Measurements from ENCODE around the gene FBL.

FBL gene

GRCh38 chr19:39827216-39827615 lies 19.0 kb downstream of the FBL start:
- no peak overlapping the region for H3K4me3 ChIP-seq (ENCODE audit: low read length, poor library complexity, severe bottlenecking)
- no peaks in the 10 kb centered on the region for H3K27me3 ChIP-seq (ENCODE audit: insufficient read depth, low read length, poor library complexity, severe bottlenecking)
- no peaks in the 10 kb centered on the region for H4K20me1 ChIP-seq (ENCODE audit: insufficient read depth, low read length, poor library complexity, severe bottlenecking)
- peaks cover 15% of the 10 kb centered on the region; the same call in 1 of the 2 replicates for H3K79me2 ChIP-seq (ENCODE audit: insufficient read depth, low read length)
- TF ChIP-seq EZH2phosphoT487 (IDR thresholded peaks at IDR 0.05; ENCODE audit: borderline replicate concordance), result no peak
- TF ChIP-seq, protein P1, sequence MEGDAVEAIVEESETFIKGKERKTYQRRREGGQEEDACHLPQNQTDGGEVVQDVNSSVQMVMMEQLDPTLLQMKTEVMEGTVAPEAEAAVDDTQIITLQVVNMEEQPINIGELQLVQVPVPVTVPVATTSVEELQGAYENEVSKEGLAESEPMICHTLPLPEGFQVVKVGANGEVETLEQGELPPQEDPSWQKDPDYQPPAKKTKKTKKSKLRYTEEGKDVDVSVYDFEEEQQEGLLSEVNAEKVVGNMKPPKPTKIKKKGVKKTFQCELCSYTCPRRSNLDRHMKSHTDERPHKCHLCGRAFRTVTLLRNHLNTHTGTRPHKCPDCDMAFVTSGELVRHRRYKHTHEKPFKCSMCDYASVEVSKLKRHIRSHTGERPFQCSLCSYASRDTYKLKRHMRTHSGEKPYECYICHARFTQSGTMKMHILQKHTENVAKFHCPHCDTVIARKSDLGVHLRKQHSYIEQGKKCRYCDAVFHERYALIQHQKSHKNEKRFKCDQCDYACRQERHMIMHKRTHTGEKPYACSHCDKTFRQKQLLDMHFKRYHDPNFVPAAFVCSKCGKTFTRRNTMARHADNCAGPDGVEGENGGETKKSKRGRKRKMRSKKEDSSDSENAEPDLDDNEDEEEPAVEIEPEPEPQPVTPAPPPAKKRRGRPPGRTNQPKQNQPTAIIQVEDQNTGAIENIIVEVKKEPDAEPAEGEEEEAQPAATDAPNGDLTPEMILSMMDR (conservative IDR thresholded peaks at IDR 0.05; ENCODE audit: low read length), result no peak
- no peaks in the 10 kb centered on the region for H3K9me2 ChIP-seq (replicated peaks; ENCODE audit: low read depth, low read length)
- no peaks in the 10 kb centered on the region for H3F3A ChIP-seq (ENCODE audit: low read depth)
- H3K9me3 ChIP-seq (ENCODE audit: insufficient read depth, low read depth, low read length), result no peaks in the 10 kb centered on the region
- H3K4me1 ChIP-seq (ENCODE audit: insufficient read depth, low read length, poor library complexity, severe bottlenecking), result peaks cover 14% of the 10 kb centered on the region
- no peak overlapping the region for H2AFZ ChIP-seq (ENCODE audit: low read length)
- H3K9ac ChIP-seq (ENCODE audit: low read depth, low read length, poor library complexity, severe bottlenecking), result no peak overlapping the region
- peaks cover 38% of the 10 kb centered on the region; the same call in 1 of the 2 replicates for H3K36me3 ChIP-seq (ENCODE audit: insufficient read depth, low read length)
- H3K4me2 ChIP-seq (ENCODE audit: low read depth, low read length, poor library complexity, severe bottlenecking), result no peak overlapping the region

DNA sequence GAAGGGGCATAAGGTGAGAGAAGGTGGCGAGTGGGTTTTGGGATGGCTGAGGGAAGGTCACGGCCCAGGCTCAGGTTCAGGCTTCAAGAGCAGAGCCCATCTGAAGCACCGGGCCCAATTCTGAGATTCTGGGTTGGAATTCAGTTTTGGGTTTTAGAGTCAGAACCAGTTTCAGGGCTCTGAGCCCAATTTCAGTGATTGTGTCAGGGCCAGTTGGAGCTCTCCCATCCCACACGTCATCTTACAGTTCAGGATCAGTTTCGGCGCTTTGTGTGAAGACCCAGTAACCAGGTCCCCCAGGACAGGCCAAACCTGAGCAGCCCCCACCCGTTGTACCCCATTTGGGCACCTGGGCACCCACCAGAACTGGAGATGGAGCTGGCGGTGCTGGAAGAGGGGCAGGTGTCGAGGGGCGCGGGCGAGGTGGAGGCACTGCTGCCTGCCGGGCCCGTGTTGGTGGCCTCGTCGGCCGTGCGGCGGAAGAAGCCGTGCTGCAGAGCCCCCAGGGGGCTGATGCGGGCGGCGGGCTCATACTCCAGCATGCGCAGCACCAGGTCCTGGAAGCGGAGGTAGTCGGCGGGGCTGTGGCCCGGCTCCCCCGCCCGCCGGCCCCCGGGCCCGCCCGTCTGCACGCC lies 19.8 kb downstream of the FBL start:
- Histone ChIP-seq H3K9me2 (replicated peaks; ENCODE audit: low read depth, low read length) (no peaks in the 10 kb centered on the region), H3K9ac (ENCODE audit: low read depth, low read length, poor library complexity, severe bottlenecking) (no peak overlapping the region), H4K20me1 (ENCODE audit: insufficient read depth, low read length, poor library complexity, severe bottlenecking) (no peaks in the 10 kb centered on the region), H3K4me2 (ENCODE audit: low read depth, low read length, poor library complexity, severe bottlenecking) (no peak overlapping the region), H3F3A (ENCODE audit: low read depth) (no peaks in the 10 kb centered on the region), H3K4me3 (ENCODE audit: low read length, poor library complexity, severe bottlenecking) (no peak overlapping the region), H3K27me3 (ENCODE audit: insufficient read depth, low read length, poor library complexity, severe bottlenecking) (no peaks in the 10 kb centered on the region), H3K9me3 (ENCODE audit: insufficient read depth, low read depth, low read length) (no peaks in the 10 kb centered on the region), H3K36me3 (ENCODE audit: insufficient read depth, low read length) (peaks cover 38% of the 10 kb centered on the region; the same call in 1 of the 2 replicates), H3K4me1 (ENCODE audit: insufficient read depth, low read length, poor library complexity, severe bottlenecking) (peaks cover 10% of the 10 kb centered on the region), H3K79me2 (ENCODE audit: insufficient read depth, low read length) (peaks cover 8% of the 10 kb centered on the region; the same call in 1 of the 2 replicates), H2AFZ (ENCODE audit: low read length) (no peak overlapping the region)
- TF ChIP-seq, protein P1 (conservative IDR thresholded peaks at IDR 0.05; ENCODE audit: low read length), result no peak
- no peak for TF ChIP-seq EZH2phosphoT487 (IDR thresholded peaks at IDR 0.05; ENCODE audit: borderline replicate concordance)

DNA sequence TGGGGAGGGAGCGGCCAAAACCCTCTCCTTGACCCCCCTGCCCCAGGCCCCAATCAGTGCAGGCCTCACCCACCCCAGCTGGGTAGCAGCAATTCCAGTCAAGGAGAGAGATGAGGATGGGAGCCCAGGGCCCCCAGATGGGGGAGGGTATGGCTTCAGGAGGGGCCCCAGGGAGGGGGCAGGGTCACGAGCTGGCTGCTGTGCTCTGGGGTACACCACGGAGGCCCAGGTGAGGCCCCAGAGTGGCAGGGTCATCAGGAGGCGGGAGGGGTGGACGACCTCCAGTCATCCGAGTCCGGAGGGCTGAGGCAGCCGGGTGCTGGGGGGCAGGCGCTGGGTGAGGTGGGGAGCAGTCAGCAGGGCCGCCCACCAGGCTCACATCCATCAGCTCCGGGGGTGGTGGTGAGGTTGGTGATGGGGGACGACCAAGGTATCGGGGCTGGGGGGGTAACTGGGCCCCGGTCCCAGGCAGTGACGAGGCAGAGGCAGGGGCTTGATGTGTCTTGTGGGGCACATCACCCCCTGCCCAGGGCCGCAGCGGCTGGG lies 20.6 kb downstream of the FBL start:
- Histone ChIP-seq H3K9ac (ENCODE audit: low read depth, low read length, poor library complexity, severe bottlenecking) (no peak overlapping the region), H2AFZ (ENCODE audit: low read length) (no peak overlapping the region), H3K4me1 (ENCODE audit: insufficient read depth, low read length, poor library complexity, severe bottlenecking) (peaks cover 10% of the 10 kb centered on the region), H3K27me3 (ENCODE audit: insufficient read depth, low read length, poor library complexity, severe bottlenecking) (no peaks in the 10 kb centered on the region), H3K36me3 (ENCODE audit: insufficient read depth, low read length) (peaks cover 35% of the 10 kb centered on the region; the same call in 1 of the 2 replicates), H3K9me3 (ENCODE audit: insufficient read depth, low read depth, low read length) (no peaks in the 10 kb centered on the region), H3F3A (ENCODE audit: low read depth) (no peaks in the 10 kb centered on the region), H3K4me3 (ENCODE audit: low read length, poor library complexity, severe bottlenecking) (no peak overlapping the region), H3K79me2 (ENCODE audit: insufficient read depth, low read length) (peaks cover 5% of the 10 kb centered on the region; the same call in 1 of the 2 replicates), H3K4me2 (ENCODE audit: low read depth, low read length, poor library complexity, severe bottlenecking) (no peak overlapping the region), H4K20me1 (ENCODE audit: insufficient read depth, low read length, poor library complexity, severe bottlenecking) (no peaks in the 10 kb centered on the region), H3K9me2 (replicated peaks; ENCODE audit: low read depth, low read length) (no peaks in the 10 kb centered on the region)
- no peak for TF ChIP-seq EZH2phosphoT487 (IDR thresholded peaks at IDR 0.05; ENCODE audit: borderline replicate concordance)
- TF ChIP-seq, protein P1 (conservative IDR thresholded peaks at IDR 0.05; ENCODE audit: low read length), result no peak
